IMR-90 (cell line): ENCODE results near the gene MARS1. TPM values are rescaled to one million over a fixed set of nuclear protein-coding genes. Genes with fewer than 3 reads are reported as not detected.
A peak's percentile ranks its signal among the peaks of the same experiment; 100 is the strongest.

Experiments used
- ATAC-seq: fragments of 200-7000 bp; cut with Tn5 transposase; 2 replicates; pipeline ENCODE4 v1.9.1; 2020; ENCODE audit warnings: low read depth, mild to moderate bottlenecking, moderate library complexity
- BruUV-seq: library from RNA; stranded (reverse); fragments of 400-500 nt; replicated peaks from 2 replicates; lab custom pipeline; 2021; lab: Mats Ljungman, UMichigan
- CTCF ChIA-PET: fragments of 300-600 bp; formaldehyde crosslinking; extraction: SDS; loops from one replicate; lab custom pipeline; 2021; ENCODE audit warnings: antibody characterized with exemption; lab: Yijun Ruan, JAX
- POLR2A ChIA-PET: fragments of 300-600 bp; sonication (Branson Sonifier 250); formaldehyde crosslinking; loops from one replicate; lab custom pipeline; 2022; ENCODE audit warnings: antibody characterized with exemption; ENCODE audit not compliant: unreplicated experiment; lab: Charles Lee
- DNase-seq: peaks from one replicate; pipeline ENCODE4 v3.0.0; 2013
- H2AFZ ChIP-seq: replicated peaks from 2 replicates; pipeline ENCODE3; 2013; ENCODE audit warnings: low read length, mild to moderate bottlenecking; ENCODE audit not compliant: poor library complexity
- H2AK5ac ChIP-seq: 2 replicates; pipeline ENCODE4 v1.6.1; 2013; ENCODE audit warnings: low read depth, low read length, inconsistent platforms
- H2AK9ac ChIP-seq: replicated peaks from 2 replicates; pipeline ENCODE3; 2013; ENCODE audit warnings: mild to moderate bottlenecking, low read depth, low read length, moderate library complexity; ENCODE audit not compliant: poor library complexity
- H2BK120ac ChIP-seq: 2 replicates; pipeline ENCODE4 v1.6.1; 2013; ENCODE audit warnings: low read depth, low read length, inconsistent platforms
- H2BK15ac ChIP-seq: 3 replicates; pipeline ENCODE4 v1.6.1; 2013; ENCODE audit warnings: low read depth, low read length, inconsistent platforms
- H2BK20ac ChIP-seq: 2 replicates; pipeline ENCODE4 v1.6.1; 2013; ENCODE audit warnings: low read depth, mild to moderate bottlenecking, inconsistent platforms, low read length, moderate library complexity
- H2BK5ac ChIP-seq: 2 replicates; pipeline ENCODE4 v1.6.1; 2013; ENCODE audit warnings: mild to moderate bottlenecking, low read depth, low read length, inconsistent platforms; ENCODE audit not compliant: poor library complexity, severe bottlenecking
- H3K14ac ChIP-seq: replicated peaks from 2 replicates; pipeline ENCODE4 v1.6.1; 2013; ENCODE audit warnings: low read depth, low read length, inconsistent platforms
- H3K18ac ChIP-seq: 2 replicates; pipeline ENCODE4 v1.6.1; 2013; ENCODE audit warnings: low read depth, low read length, control low read depth
- H3K23ac ChIP-seq: 2 replicates; pipeline ENCODE4 v1.6.1; 2013; ENCODE audit warnings: low read depth, low read length, inconsistent platforms
- H3K27ac ChIP-seq: 2 replicates; pipeline ENCODE4 v1.5.1; 2013; ENCODE audit warnings: mild to moderate bottlenecking, control low read depth, low read length; ENCODE audit not compliant: insufficient read depth
- H3K27me3 ChIP-seq: 2 replicates; pipeline ENCODE4 v1.6.1; 2013; ENCODE audit warnings: low read length; ENCODE audit not compliant: control insufficient read depth, insufficient read depth
- H3K36me3 ChIP-seq: 2 replicates; pipeline ENCODE4 v1.6.1; 2013; ENCODE audit warnings: low read length, mixed read lengths; ENCODE audit not compliant: control insufficient read depth, insufficient read depth
- H3K4ac ChIP-seq: 2 replicates; pipeline ENCODE4 v1.6.1; 2013; ENCODE audit warnings: low read depth, low read length, inconsistent platforms
- H3K4me1 ChIP-seq: 2 replicates; pipeline ENCODE4 v1.6.1; 2013; ENCODE audit warnings: low read length, mixed read lengths; ENCODE audit not compliant: control insufficient read depth, insufficient read depth
- H3K4me2 ChIP-seq: 2 replicates; pipeline ENCODE4 v1.6.1; 2013; ENCODE audit warnings: low read depth, mild to moderate bottlenecking, control low read depth, low read length, moderate library complexity
- H3K4me3 ChIP-seq: 2 replicates; pipeline ENCODE4 v1.5.1; 2013; ENCODE audit warnings: low read depth, mild to moderate bottlenecking, control low read depth, low read length, moderate library complexity; ENCODE audit not compliant: insufficient read depth
- H3K56ac ChIP-seq: 2 replicates; pipeline ENCODE4 v1.6.1; 2013; ENCODE audit warnings: low read length, inconsistent platforms; ENCODE audit not compliant: insufficient read depth; ENCODE audit errors: extremely low read depth
- H3K79me1 ChIP-seq, 2 experiments: 2 replicates each; pipeline ENCODE4 v1.6.1; 2013; ENCODE audit warnings: low read length in 2 of 2, inconsistent platforms in 1 of 2, low read depth in 1 of 2
- H3K9ac ChIP-seq: 2 replicates; pipeline ENCODE4 v1.6.1; 2013; ENCODE audit warnings: low read depth, low read length, control low read depth
- H3K9me1 ChIP-seq: 2 replicates; pipeline ENCODE4 v1.6.1; 2013; ENCODE audit warnings: low read length, inconsistent platforms; ENCODE audit not compliant: insufficient read depth
- H3K9me3 ChIP-seq: 2 replicates; pipeline ENCODE4 v1.6.1; 2013; ENCODE audit warnings: low read length; ENCODE audit not compliant: control insufficient read depth, insufficient read depth
- H4K20me1 ChIP-seq: 2 replicates; pipeline ENCODE4 v1.6.1; 2013; ENCODE audit warnings: low read length, inconsistent platforms; ENCODE audit not compliant: insufficient read depth
- H4K5ac ChIP-seq: 2 replicates; pipeline ENCODE4 v1.6.1; 2013; ENCODE audit warnings: mild to moderate bottlenecking, low read depth, low read length, control low read depth
- H4K8ac ChIP-seq, 2 experiments: 2 replicates each; pipeline ENCODE4 v1.6.1; 2013; ENCODE audit warnings: low read depth in 2 of 2, low read length in 2 of 2, control low read depth in 1 of 2, inconsistent platforms in 1 of 2
- H4K91ac ChIP-seq: 2 replicates; pipeline ENCODE4 v1.6.1; 2013; ENCODE audit warnings: low read depth, low read length, inconsistent platforms; ENCODE audit not compliant: insufficient read depth
- CHD1 ChIP-seq: IDR thresholded peaks from 2 replicates; pipeline ENCODE4 v1.6.1; 2012; ENCODE audit warnings: low read depth, low read length, improper control_type of control experiment
- MAZ ChIP-seq: IDR thresholded peaks from 2 replicates; pipeline ENCODE4 v1.6.1; 2012; ENCODE audit warnings: low read depth, mild to moderate bottlenecking, low read length, improper control_type of control experiment, moderate library complexity, borderline replicate concordance
- POLR2A ChIP-seq: IDR thresholded peaks from 2 replicates; pipeline ENCODE4 v1.6.1; 2012; ENCODE audit warnings: mild to moderate bottlenecking, low read depth, low read length
- RAD21 ChIP-seq: IDR thresholded peaks from 2 replicates; pipeline ENCODE4 v1.6.1; 2012; ENCODE audit warnings: low read length, improper control_type of control experiment
- WGBS, 2 experiments: methylation state at CpG; one replicate each; pipeline versions ENCODE4 v1.1.5 to v1.1.7; 2013; ENCODE audit warnings: missing lambda C conversion rate in 2 of 2; ENCODE audit not compliant: insufficient read length in 1 of 2; ENCODE audit errors: extremely low coverage in 2 of 2; 5-methylcytosine and 5-hydroxymethylcytosine counted together
- dilution Hi-C: fragments of 300-500 bp; cut with HindIII; formaldehyde crosslinking; loops from one replicate; pipeline ENCODE4 v1.14.3; 2018; ENCODE audit warnings: low sequenced_read_pairs; ENCODE audit not compliant: unreplicated experiment
- in situ Hi-C: fragments of 300-500 bp; cut with MboI; formaldehyde crosslinking; loops from 3 replicates; pipeline ENCODE4 v1.14.3; 2019; ENCODE audit warnings: low sequenced_read_pairs, inconsistent platforms, mixed read lengths
- intact Hi-C: fragments of 100-400 bp; cut with micrococcal nuclease; formaldehyde crosslinking; loops from 2 replicates; pipeline ENCODE4 v1.10.0; 2022
- polyA plus RNA-seq, 3 experiments: library from polyadenylated mRNA; depleted of rRNA; stranded (reverse); fragments of >200 nt; gene quantifications; 2 replicates each; pipeline ENCODE4 v1.2.3, GENCODE V29; 2012; ENCODE audit warnings: low replicate concordance in 1 of 3
- total RNA-seq: library from RNA; depleted of rRNA; stranded (reverse); fragments of >200 nt; gene quantifications from 2 replicates; pipeline ENCODE4 v1.2.3, GENCODE V29; 2012
- TF ChIP-seq, protein P1 (sequence below): fragments of 150-350 bp; IDR thresholded peaks from 2 replicates; pipeline ENCODE4 v1.6.1; 2017; ENCODE audit warnings: mild to moderate bottlenecking, antibody characterized with exemption, low read length, low read depth

Gene MARS1
- total and polyA plus RNA-seq, 2 of the 4 experiments (the other 2 are of a cell fraction) = 156 to 164 TPM

DNA sequence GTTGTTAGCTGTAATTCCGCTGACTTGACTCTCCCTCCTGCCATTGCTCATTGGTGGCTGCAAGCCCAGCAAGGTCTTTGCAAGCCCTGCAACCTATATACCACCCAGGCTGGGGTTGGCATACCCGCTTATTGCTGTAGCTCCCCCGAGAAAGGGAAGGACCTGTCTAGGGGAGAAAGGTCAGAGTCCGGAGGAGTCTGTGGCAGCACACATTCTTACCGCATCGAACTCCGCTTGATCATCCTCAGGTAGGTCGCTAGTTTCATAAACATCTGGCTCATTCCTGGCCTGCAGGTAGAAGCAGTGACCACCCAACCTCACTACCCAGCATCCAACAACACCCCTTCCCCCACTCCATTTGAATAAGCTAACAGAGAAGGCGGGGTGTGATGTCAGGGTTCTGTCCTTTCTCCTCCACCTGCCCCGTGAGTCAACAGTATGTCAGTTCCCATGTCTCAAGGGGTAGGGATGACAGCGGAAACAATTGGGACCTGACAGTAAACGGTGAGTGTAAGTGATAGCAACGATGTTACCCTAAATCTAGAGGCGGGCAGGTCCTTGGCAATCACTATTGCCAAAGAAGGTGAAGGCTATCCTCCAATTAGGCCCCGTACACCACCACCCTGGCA, 58.1 kb downstream of the MARS1 start (continued):
- no peak for TF ChIP-seq CHD1

DNA sequence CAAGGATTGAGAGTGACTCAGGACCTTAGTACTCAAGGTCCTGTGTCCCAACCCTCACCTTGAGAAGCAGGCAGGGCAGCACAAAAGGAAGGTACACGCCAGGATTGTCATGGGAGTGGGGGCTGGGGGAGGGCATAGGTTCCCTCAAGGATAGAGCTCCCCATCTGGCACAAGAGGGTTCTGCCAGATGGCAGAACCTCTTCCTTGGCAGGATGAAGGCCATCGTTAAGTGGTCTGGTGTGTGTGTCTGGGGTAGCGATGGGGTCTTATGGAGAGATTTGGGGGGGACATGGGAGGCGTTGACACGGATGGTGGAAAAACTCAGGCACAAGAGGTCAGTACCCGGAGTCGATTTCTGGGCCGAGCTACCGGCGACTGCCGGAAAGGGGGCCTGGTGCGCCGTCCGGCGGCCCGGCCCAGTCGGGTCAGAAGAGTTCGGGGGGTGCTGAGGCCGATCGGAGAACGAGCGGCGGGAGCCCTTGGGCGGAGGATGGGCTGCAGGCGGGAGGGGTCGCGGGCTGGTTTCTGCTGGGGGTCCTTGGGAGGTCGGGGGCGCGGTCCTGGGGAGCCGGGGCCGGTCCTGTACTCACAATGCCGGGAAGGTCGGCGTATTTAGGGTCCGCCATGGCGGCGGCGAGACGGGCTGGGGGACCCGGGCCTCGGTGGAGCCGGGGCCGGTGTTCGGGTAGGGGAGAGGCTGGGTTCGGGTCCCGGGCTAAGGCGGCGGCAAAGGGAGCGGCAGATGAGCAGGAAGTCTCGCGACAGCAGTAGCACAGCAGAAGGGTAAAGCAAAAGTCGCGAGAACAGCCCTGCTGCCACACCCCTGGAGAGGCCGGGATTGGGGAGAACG, 58.8 kb downstream of the MARS1 start, which contains the start of gene DCTN2:
TSS of gene DCTN2 (minus strand) at position 755 of the 850 bp plus-strand sequence. CDS start at position 626, 129 bp downstream.
- Histone ChIP-seq H2BK20ac (no peak within 1 kb of the TSS), H3K9me3 (no peaks in the 10 kb centered on the region), H3K4me1 (peaks cover 9% of the 10 kb centered on the region), H2BK120ac (peak within 1 kb of the TSS; percentile 37; the same call in 1 of the 2 replicates), H2BK15ac (0 out of 3 replicates have a peak within 1 kb of the TSS, but pooled peaks have one; percentile 4), H3K23ac (peak within 1 kb of the TSS; percentile 58), H2AFZ (peak within 1 kb of the TSS; percentile 93), H3K56ac (peak within 1 kb of the TSS; percentile 61; the same call in 1 of the 2 replicates), H2AK9ac (peak within 1 kb of the TSS; percentile 97), H3K9me1 (peaks cover 22% of the 10 kb centered on the region), H3K14ac (peak within 1 kb of the TSS; percentile 79), H3K4ac (peak within 1 kb of the TSS; percentile 74), H3K4me2 (peak within 1 kb of the TSS; percentile 100), H3K36me3 (peaks cover 6% of the 10 kb centered on the region), H3K9ac (peak within 1 kb of the TSS; percentile 90), H2AK5ac (peak within 1 kb of the TSS; percentile 98), H3K79me1 (peaks cover 23 to 36% of the 10 kb centered on the region in 2 experiments), H3K27me3 (peaks cover 30% of the 10 kb centered on the region), H3K18ac (no peak within 1 kb of the TSS; the same call in 1 of the 2 replicates), H4K8ac (peak within 1 kb of the TSS; percentile 42 to 81), H4K5ac (peak within 1 kb of the TSS; percentile 62), H2BK5ac (peak within 1 kb of the TSS; percentile 30), H4K20me1 (peaks cover 26% of the 10 kb centered on the region), H3K27ac (peak within 1 kb of the TSS; percentile 77), H4K91ac (peak within 1 kb of the TSS; percentile 48), H3K4me3 (peak within 1 kb of the TSS; percentile 77)
- POLR2A ChIA-PET = no interaction called here
- DNase-seq = peak; percentile 96
- CTCF ChIA-PET = interaction anchor here (0.7 to 1.1 kb wide), 2 partner anchors 15 to 37 kb away, joined by 3 read pairs; no protein-coding TSS in a partner anchor
- dilution Hi-C loops (no loop called here), in situ Hi-C loops (no loop called here), intact Hi-C loops (no loop called here)
- TF ChIP-seq, protein P1, sequence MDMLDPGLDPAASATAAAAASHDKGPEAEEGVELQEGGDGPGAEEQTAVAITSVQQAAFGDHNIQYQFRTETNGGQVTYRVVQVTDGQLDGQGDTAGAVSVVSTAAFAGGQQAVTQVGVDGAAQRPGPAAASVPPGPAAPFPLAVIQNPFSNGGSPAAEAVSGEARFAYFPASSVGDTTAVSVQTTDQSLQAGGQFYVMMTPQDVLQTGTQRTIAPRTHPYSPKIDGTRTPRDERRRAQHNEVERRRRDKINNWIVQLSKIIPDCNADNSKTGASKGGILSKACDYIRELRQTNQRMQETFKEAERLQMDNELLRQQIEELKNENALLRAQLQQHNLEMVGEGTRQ = no peak
- TF ChIP-seq CHD1 = peak; percentile 90; the same call in 1 of the 2 replicates
- TF ChIP-seq POLR2A = peak; percentile 52; the same call in 1 of the 2 replicates
- TF ChIP-seq MAZ = 0 out of 2 replicates have a peak, but pooled peaks have one; percentile 6
- peak; percentile 12; the same call in 1 of the 2 replicates for TF ChIP-seq RAD21
- ATAC-seq = peak; percentile 95
- BruUV-seq = TSS peak; percentile 43
- 3% methylated on average over 7 of the region's 56 CpGs; no CpG with 5 or more reads in 1 of the 2 experiments for WGBS, 2 experiments
